Gastrocnemius medialis (tissue), 4 donors: Measurements from ENCODE around the gene OR4Q3.
"Not testable (repeated sequence)": the region's sequence is repeated elsewhere in the genome, so short reads cannot be mapped to it uniquely, and the experiment has no call there.

Source experiments
- POLR2A ChIP-seq, 2 donors: fragments of 450-650 bp; IDR thresholded peaks; one replicate each; pipeline ENCODE4 v1.6.1; 2017; ENCODE audit warnings: antibody characterized with exemption in 2 of 2, mild to moderate bottlenecking in 2 of 2, moderate library complexity in 2 of 2
- TF ChIP-seq, protein P1 (sequence below), 5 experiments: fragments of 450-650 bp in 3 of 5; fragments of 200-600 bp in 2 of 5; sonication (generic) in 2 of 5; IDR thresholded peaks in 4 of 5; conservative IDR thresholded peaks in 1 of 5; 1 replicate in 4 of 5; 2 replicates in 1 of 5; pipeline ENCODE4 v1.5.1; 2016 to 2019; ENCODE audit warnings: antibody characterized with exemption in 5 of 5, mild to moderate bottlenecking in 3 of 5, moderate library complexity in 3 of 5

- TF ChIP-seq, protein P1, sequence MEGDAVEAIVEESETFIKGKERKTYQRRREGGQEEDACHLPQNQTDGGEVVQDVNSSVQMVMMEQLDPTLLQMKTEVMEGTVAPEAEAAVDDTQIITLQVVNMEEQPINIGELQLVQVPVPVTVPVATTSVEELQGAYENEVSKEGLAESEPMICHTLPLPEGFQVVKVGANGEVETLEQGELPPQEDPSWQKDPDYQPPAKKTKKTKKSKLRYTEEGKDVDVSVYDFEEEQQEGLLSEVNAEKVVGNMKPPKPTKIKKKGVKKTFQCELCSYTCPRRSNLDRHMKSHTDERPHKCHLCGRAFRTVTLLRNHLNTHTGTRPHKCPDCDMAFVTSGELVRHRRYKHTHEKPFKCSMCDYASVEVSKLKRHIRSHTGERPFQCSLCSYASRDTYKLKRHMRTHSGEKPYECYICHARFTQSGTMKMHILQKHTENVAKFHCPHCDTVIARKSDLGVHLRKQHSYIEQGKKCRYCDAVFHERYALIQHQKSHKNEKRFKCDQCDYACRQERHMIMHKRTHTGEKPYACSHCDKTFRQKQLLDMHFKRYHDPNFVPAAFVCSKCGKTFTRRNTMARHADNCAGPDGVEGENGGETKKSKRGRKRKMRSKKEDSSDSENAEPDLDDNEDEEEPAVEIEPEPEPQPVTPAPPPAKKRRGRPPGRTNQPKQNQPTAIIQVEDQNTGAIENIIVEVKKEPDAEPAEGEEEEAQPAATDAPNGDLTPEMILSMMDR (IDR thresholded peaks at IDR 0.05 in 4 of 5, conservative IDR thresholded peaks at IDR 0.05 in 1 of 5) = not testable (repeated sequence)
- not testable (repeated sequence) for TF ChIP-seq POLR2A (IDR thresholded peaks at IDR 0.05)
These were observed 29.1 kb downstream of the OR4Q3 start for GRCh38 chr14:19772454-19772853.
